ENCODE data around the gene CD22. TPM values are rescaled to one million over a fixed set of nuclear protein-coding genes. Genes with fewer than 3 reads are reported as not detected.

Gene CD22
- polyA plus RNA-seq, 3 donors from 2014 or later = 0.93 to 2.2 TPM; not detected in 1

GRCh38 chr19:35291916-35292315 is 37.1 kb upstream of the CD22 start, which contains the start of gene MAG:
MAG (plus strand) TSS chr19:35292161; CDS start chr19:35295409, 3,248 bp downstream.
- no peak for DNase-seq
- no peak within 1 kb of the TSS for H3K4me3 Mint-ChIP-seq
- peaks cover 0 to 5% (median 0%) of the 10 kb centered on the region in 3 donors for H3K27me3 Mint-ChIP-seq (ENCODE audit: low read depth in 3 of 3)
- H3K27ac Mint-ChIP-seq = no peak within 1 kb of the TSS
- H3K4me1 Mint-ChIP-seq = peaks cover 0 to 9% of the 10 kb centered on the region in 2 donors
- no peaks in the 10 kb centered on the region for H3K9me3 Mint-ChIP-seq
- no peaks in the 10 kb centered on the region for H3K36me3 Mint-ChIP-seq

GRCh38 chr19:35292421-35293362 is 36.3 kb upstream of the CD22 start:
- DNase-seq = no peak
- H3K27me3 Mint-ChIP-seq (ENCODE audit: low read depth in 3 of 3) = peaks cover 0 to 5% (median 0%) of the 10 kb centered on the region in 3 donors
- H3K4me3 Mint-ChIP-seq = no peak overlapping the region
- H3K4me1 Mint-ChIP-seq = peaks cover 0 to 9% of the 10 kb centered on the region in 2 donors
- no peaks in the 10 kb centered on the region for H3K36me3 Mint-ChIP-seq
- H3K27ac Mint-ChIP-seq = no peak overlapping the region
- no peaks in the 10 kb centered on the region for H3K9me3 Mint-ChIP-seq

- DNase-seq = no peak
- H3K4me3 Mint-ChIP-seq = no peak overlapping the region
- peaks cover 0 to 5% (median 0%) of the 10 kb centered on the region in 3 donors for H3K27me3 Mint-ChIP-seq (ENCODE audit: low read depth in 3 of 3)
- no peak overlapping the region for H3K27ac Mint-ChIP-seq
- H3K9me3 Mint-ChIP-seq = no peaks in the 10 kb centered on the region
- H3K4me1 Mint-ChIP-seq = peaks cover 0 to 9% of the 10 kb centered on the region in 2 donors
- H3K36me3 Mint-ChIP-seq = no peaks in the 10 kb centered on the region
Observed at GRCh38 chr19:35293363-35293739, 35.6 kb upstream of the CD22 start.

- Mint-ChIP-seq H3K4me1 (peaks cover 0 to 9% of the 10 kb centered on the region in 2 donors), H3K9me3 (no peaks in the 10 kb centered on the region), H3K4me3 (no peak overlapping the region), H3K27ac (no peak overlapping the region), H3K36me3 (no peaks in the 10 kb centered on the region), H3K27me3 (ENCODE audit: low read depth in 3 of 3) (peaks cover 0 to 5% (median 0%) of the 10 kb centered on the region in 3 donors)
- no peak for DNase-seq
Observed at GRCh38 chr19:35293808-35294207, 35.2 kb upstream of the CD22 start.

- H3K9me3 Mint-ChIP-seq = no peaks in the 10 kb centered on the region
- H3K4me3 Mint-ChIP-seq = no peak overlapping the region
- H3K4me1 Mint-ChIP-seq = peaks cover 0 to 9% of the 10 kb centered on the region in 2 donors
- peak overlapping the region in 1 of 6 donors; percentile 50 for H3K27ac Mint-ChIP-seq
- no peak for DNase-seq
- peaks cover 0 to 5% (median 0%) of the 10 kb centered on the region in 3 donors for H3K27me3 Mint-ChIP-seq (ENCODE audit: low read depth in 3 of 3)
- no peaks in the 10 kb centered on the region for H3K36me3 Mint-ChIP-seq
Observed at GRCh38 chr19:35294328-35294727, 34.7 kb upstream of the CD22 start.

- H3K4me3 Mint-ChIP-seq = no peak overlapping the region
- no peak overlapping the region for H3K27ac Mint-ChIP-seq
- no peaks in the 10 kb centered on the region for H3K36me3 Mint-ChIP-seq
- H3K4me1 Mint-ChIP-seq = peaks cover 0 to 9% of the 10 kb centered on the region in 2 donors
- no peaks in the 10 kb centered on the region for H3K9me3 Mint-ChIP-seq
- peaks cover 0 to 5% (median 0%) of the 10 kb centered on the region in 3 donors for H3K27me3 Mint-ChIP-seq (ENCODE audit: low read depth in 3 of 3)
- DNase-seq = no peak
Observed at GRCh38 chr19:35294859-35295791, 33.9 kb upstream of the CD22 start.

- Mint-ChIP-seq H3K4me3 (peak overlapping the region in 3 of 5 donors; percentile 7 to 29 (median 23)), H3K36me3 (no peaks in the 10 kb centered on the region), H3K4me1 (peaks cover 0 to 9% of the 10 kb centered on the region in 2 donors), H3K27ac (peak overlapping the region in 1 of 6 donors; percentile 9), H3K27me3 (ENCODE audit: low read depth in 3 of 3) (peaks cover 0 to 5% (median 0%) of the 10 kb centered on the region in 3 donors), H3K9me3 (no peaks in the 10 kb centered on the region)
- DNase-seq = peak in 2 of 3 donors; percentile 23 to 29
Observed at GRCh38 chr19:35295792-35296462, 33.1 kb upstream of the CD22 start.

- Mint-ChIP-seq H3K27me3 (ENCODE audit: low read depth in 3 of 3) (peaks cover 0 to 5% (median 0%) of the 10 kb centered on the region in 3 donors), H3K4me3 (no peak overlapping the region), H3K4me1 (peaks cover 0 to 9% of the 10 kb centered on the region in 2 donors), H3K27ac (no peak overlapping the region), H3K9me3 (no peaks in the 10 kb centered on the region), H3K36me3 (no peaks in the 10 kb centered on the region)
- DNase-seq = no peak
Observed at GRCh38 chr19:35296644-35297514, 32.1 kb upstream of the CD22 start.

GRCh38 chr19:35297515-35297848 is 31.5 kb upstream of the CD22 start:
- Mint-ChIP-seq H3K9me3 (no peaks in the 10 kb centered on the region), H3K36me3 (no peaks in the 10 kb centered on the region), H3K27me3 (ENCODE audit: low read depth in 3 of 3) (peaks cover 0 to 5% (median 0%) of the 10 kb centered on the region in 3 donors), H3K4me3 (no peak overlapping the region), H3K27ac (no peak overlapping the region), H3K4me1 (peaks cover 0 to 9% of the 10 kb centered on the region in 2 donors)
- no peak for DNase-seq

GRCh38 chr19:35297922-35298321 is 31.1 kb upstream of the CD22 start:
- Mint-ChIP-seq H3K27me3 (ENCODE audit: low read depth in 3 of 3) (peaks cover 0 to 5% (median 0%) of the 10 kb centered on the region in 3 donors), H3K27ac (no peak overlapping the region), H3K9me3 (no peaks in the 10 kb centered on the region), H3K4me3 (no peak overlapping the region), H3K4me1 (peaks cover 0 to 9% of the 10 kb centered on the region in 2 donors), H3K36me3 (no peaks in the 10 kb centered on the region)
- DNase-seq = no peak

- Mint-ChIP-seq H3K4me1 (peaks cover 0 to 9% of the 10 kb centered on the region in 2 donors), H3K36me3 (no peaks in the 10 kb centered on the region), H3K27ac (no peak overlapping the region), H3K27me3 (ENCODE audit: low read depth in 3 of 3) (peaks cover 0 to 5% (median 0%) of the 10 kb centered on the region in 3 donors), H3K4me3 (no peak overlapping the region), H3K9me3 (no peaks in the 10 kb centered on the region)
- no peak for DNase-seq
Observed at GRCh38 chr19:35298561-35298972, 30.4 kb upstream of the CD22 start.

GRCh38 chr19:35299523-35300338 is 29.3 kb upstream of the CD22 start:
- no peak overlapping the region for H3K27ac Mint-ChIP-seq
- no peaks in the 10 kb centered on the region for H3K9me3 Mint-ChIP-seq
- H3K4me1 Mint-ChIP-seq = peaks cover 0 to 9% of the 10 kb centered on the region in 2 donors
- H3K27me3 Mint-ChIP-seq (ENCODE audit: low read depth in 3 of 3) = no peaks in the 10 kb centered on the region
- H3K36me3 Mint-ChIP-seq = no peaks in the 10 kb centered on the region
- no peak overlapping the region for H3K4me3 Mint-ChIP-seq
- DNase-seq = no peak

All from immature natural killer cell (primary cell).